GM23338 (cell line): ENCODE measurements around the gene KRTAP10-6. TPM values are rescaled to one million over a fixed set of nuclear protein-coding genes. Genes with fewer than 3 reads are reported as not detected.
A peak's percentile ranks its signal among the peaks of the same experiment; 100 is the strongest.

Source experiments
- ATAC-seq: fragments of 200-7000 bp; cut with Tn5 transposase; 3 replicates; pipeline ENCODE4 v1.9.1; 2020
- DNase-seq: peaks from one replicate; pipeline ENCODE4 v3.0.0-alpha.2; 2015; ENCODE audit warnings: low spot score
- H2AFZ ChIP-seq: fragments of 200-600 bp; sonication (generic); 2 replicates; pipeline ENCODE4 v1.8.0; 2016; ENCODE audit warnings: antibody characterized with exemption, mild to moderate bottlenecking, moderate library complexity
- H3F3A ChIP-seq: fragments of 200-600 bp; sonication (generic); replicated peaks from 2 replicates; pipeline ENCODE4 v1.8.0; 2017; ENCODE audit warnings: antibody characterized with exemption, mixed run types, low read depth
- H3K27ac ChIP-seq: fragments of 200-600 bp; sonication (generic); 2 replicates; pipeline ENCODE4 v1.6.1; 2016; ENCODE audit warnings: low read depth
- H3K27me3 ChIP-seq: fragments of 200-600 bp; sonication (generic); 2 replicates; pipeline ENCODE4 v1.8.0; 2016; ENCODE audit warnings: mild to moderate bottlenecking, mixed run types, moderate library complexity; ENCODE audit not compliant: insufficient read depth
- H3K36me3 ChIP-seq: fragments of 200-600 bp; sonication (generic); 2 replicates; pipeline ENCODE4 v1.8.0; 2016; ENCODE audit warnings: mild to moderate bottlenecking; ENCODE audit not compliant: insufficient read depth
- H3K4me1 ChIP-seq: fragments of 200-600 bp; sonication (generic); 2 replicates; pipeline ENCODE4 v1.8.0; 2016; ENCODE audit warnings: mild to moderate bottlenecking, moderate library complexity; ENCODE audit not compliant: insufficient read depth
- H3K4me2 ChIP-seq: fragments of 200-600 bp; sonication (generic); 2 replicates; pipeline ENCODE4 v1.7.1; 2017; ENCODE audit warnings: mixed run types
- H3K4me3 ChIP-seq: fragments of 200-600 bp; sonication (generic); 2 replicates; pipeline ENCODE4 v1.6.1; 2016; ENCODE audit warnings: mixed run types
- H3K79me2 ChIP-seq: fragments of 200-600 bp; sonication (generic); replicated peaks from 2 replicates; pipeline ENCODE4 v1.8.0; 2017; ENCODE audit warnings: mild to moderate bottlenecking; ENCODE audit not compliant: insufficient read depth
- H3K9me2 ChIP-seq: fragments of 200-600 bp; sonication (generic); 2 replicates; pipeline ENCODE4 v1.8.0; 2017; ENCODE audit not compliant: insufficient read depth
- H4K20me1 ChIP-seq: fragments of 200-600 bp; sonication (generic); replicated peaks from 2 replicates; pipeline ENCODE4 v1.8.0; 2017; ENCODE audit warnings: mild to moderate bottlenecking; ENCODE audit not compliant: insufficient read depth
- H3K27ac Mint-ChIP-seq: 2 replicates; pipeline ENCODE4 v1.8.0; 2020; ENCODE audit warnings: inconsistent platforms, mild to moderate bottlenecking, moderate library complexity, mixed read lengths
- H3K27me3 Mint-ChIP-seq: 3 replicates; pipeline ENCODE4 v1.8.0; 2022; ENCODE audit warnings: low read depth, mild to moderate bottlenecking, moderate library complexity, mixed read lengths, inconsistent platforms; ENCODE audit not compliant: insufficient read depth, poor library complexity
- H3K36me3 Mint-ChIP-seq: 3 replicates; pipeline ENCODE4 v1.8.0; 2021; ENCODE audit warnings: low read depth, mild to moderate bottlenecking, inconsistent platforms, moderate library complexity, mixed read lengths
- H3K4me1 Mint-ChIP-seq: 3 replicates; pipeline ENCODE4 v1.8.0; 2020; ENCODE audit warnings: mild to moderate bottlenecking, inconsistent platforms, mixed read lengths
- H3K4me3 Mint-ChIP-seq: 3 replicates; pipeline ENCODE4 v1.8.0; 2021; ENCODE audit warnings: moderate library complexity, mild to moderate bottlenecking, inconsistent platforms, mixed read lengths
- H3K9me3 Mint-ChIP-seq: 3 replicates; pipeline ENCODE4 v1.8.0; 2020; ENCODE audit warnings: moderate library complexity, mild to moderate bottlenecking, inconsistent platforms, mixed read lengths
- CREB1 ChIP-seq: fragments of 250-450 bp; sonication (Bioruptor Pico); IDR thresholded peaks from 2 replicates; pipeline ENCODE4 v1.5.0; 2020; ENCODE audit warnings: low read depth, mild to moderate bottlenecking, moderate library complexity
- CTCF ChIP-seq, 2 experiments: fragments of 200-600 bp in 1 of 2; sonication (generic) in 1 of 2; conservative IDR thresholded peaks; 2 replicates each; pipeline versions ENCODE4 v1.5.1 to v1.6.1; 2016 to 2017; ENCODE audit warnings: antibody characterized with exemption in 2 of 2, low read depth in 2 of 2, mild to moderate bottlenecking in 2 of 2, moderate library complexity in 1 of 2
- ETS1 ChIP-seq: IDR thresholded peaks from 2 replicates; pipeline ENCODE4 v1.6.1; 2016; ENCODE audit warnings: antibody characterized with exemption
- EZH2 ChIP-seq: fragments of 200-600 bp; sonication (generic); IDR thresholded peaks from one replicate; pipeline ENCODE4 v1.8.0; 2017; ENCODE audit warnings: antibody characterized with exemption, mild to moderate bottlenecking, low read depth; ENCODE audit not compliant: unreplicated experiment
- EZH2phosphoT487 ChIP-seq: fragments of 200-600 bp; sonication (generic); IDR thresholded peaks from one replicate; pipeline ENCODE4 v1.8.1; 2018; ENCODE audit warnings: antibody characterized with exemption; ENCODE audit not compliant: unreplicated experiment
- JUNB ChIP-seq: IDR thresholded peaks from one replicate; pipeline ENCODE4 v1.6.1; 2016; ENCODE audit warnings: antibody characterized with exemption; ENCODE audit not compliant: unreplicated experiment
- NANOG ChIP-seq: IDR thresholded peaks from 2 replicates; pipeline ENCODE4 v1.6.1; 2016; ENCODE audit warnings: antibody characterized with exemption, borderline replicate concordance
- POLR2AphosphoS5 ChIP-seq: IDR thresholded peaks from 2 replicates; pipeline ENCODE4 v1.6.1; 2016; ENCODE audit warnings: antibody characterized with exemption, low read depth
- REST ChIP-seq: IDR thresholded peaks from one replicate; pipeline ENCODE4 v1.6.1; 2018; ENCODE audit warnings: antibody characterized with exemption; ENCODE audit not compliant: unreplicated experiment
- STAT1 ChIP-seq: IDR thresholded peaks from one replicate; pipeline ENCODE4 v1.6.1; 2016; ENCODE audit warnings: antibody characterized with exemption; ENCODE audit not compliant: unreplicated experiment
- ZNF114 ChIP-seq: fragments of 250-450 bp; sonication (Bioruptor Pico); IDR thresholded peaks from 2 replicates; pipeline ENCODE4 v1.5.0; 2020; ENCODE audit warnings: mild to moderate bottlenecking, moderate library complexity
- ZNF331 ChIP-seq: fragments of 250-450 bp; sonication (Bioruptor Pico); IDR thresholded peaks from 2 replicates; pipeline ENCODE4 v1.5.0; 2020; ENCODE audit warnings: low read depth, mild to moderate bottlenecking, moderate library complexity
- ZNF462 ChIP-seq: fragments of 250-450 bp; sonication (Bioruptor Pico); IDR thresholded peaks from 2 replicates; pipeline ENCODE4 v1.5.0; 2020; ENCODE audit warnings: mild to moderate bottlenecking, moderate library complexity
- polyA plus RNA-seq: library from polyadenylated mRNA; unstranded; fragments of >200 nt; fragmentation: Nextera tagmentation; extraction: Ambion mirVana; gene quantifications from 2 replicates; pipeline ENCODE4 v1.2.1, GENCODE V29; 2016
- total RNA-seq: library from RNA; depleted of rRNA; stranded (reverse); fragments of >200 nt; shearing (Covaris generic); gene quantifications from 2 replicates; pipeline ENCODE4 v1.2.3, GENCODE V29; 2014

KRTAP10-6 gene
- total and polyA plus RNA-seq, 2 experiments from 2014 or later, result not detected

- H3K27ac Mint-ChIP-seq, result no peak overlapping the region
- no peak for DNase-seq
- TF ChIP-seq CTCF (conservative IDR thresholded peaks at IDR 0.05; ENCODE audit: low read depth in 2 of 2) (no peak), ZNF114 (CRISPR knock-in tag) (no peak), NANOG (no peak), REST (no peak), EZH2phosphoT487 (no peak), ZNF462 (no peak), STAT1 (no peak), POLR2AphosphoS5 (no peak), ETS1 (no peak), ZNF331 (no peak), EZH2 (no peak), JUNB (no peak), CREB1 (CRISPR knock-in tag) (no peak)
Measured at GRCh38 chr21:44615911-44616590, 23.7 kb upstream of the KRTAP10-6 start.

More at GRCh38 chr21:44615911-44616590, 23.7 kb upstream of the KRTAP10-6 start:
- H3K36me3 Mint-ChIP-seq, result peaks cover 25% of the 10 kb centered on the region
- ATAC-seq, result no peak
- no peaks in the 10 kb centered on the region for H3F3A ChIP-seq
- H3K4me1 ChIP-seq, result no peaks in the 10 kb centered on the region
- H3K4me3 Mint-ChIP-seq, result no peak overlapping the region
- no peak overlapping the region for H3K27ac ChIP-seq
- H3K9me2 ChIP-seq, result no peaks in the 10 kb centered on the region
- peaks cover 11% of the 10 kb centered on the region for H3K27me3 Mint-ChIP-seq
- peak overlapping the region; percentile 47; the same call in 1 of the 2 replicates for H2AFZ ChIP-seq
- H3K9me3 Mint-ChIP-seq, result peaks cover 41% of the 10 kb centered on the region
- H3K4me3 ChIP-seq, result no peak overlapping the region
- no peaks in the 10 kb centered on the region for H4K20me1 ChIP-seq
- no peak overlapping the region for H3K4me2 ChIP-seq
- H3K36me3 ChIP-seq, result no peaks in the 10 kb centered on the region
- H3K27me3 ChIP-seq, result no peaks in the 10 kb centered on the region
- no peaks in the 10 kb centered on the region for H3K79me2 ChIP-seq
- peaks cover 23% of the 10 kb centered on the region for H3K4me1 Mint-ChIP-seq
